SK-N-SH treated with all-trans-retinoic acid at 6 μM for 48 hours (cell line): ENCODE data around the gene ARL5A.
A peak's percentile ranks its signal among the peaks of the same experiment; 100 is the strongest.

Source experiments
- ATAC-seq: fragments of 200-7000 bp; cut with Tn5 transposase; 3 replicates; pipeline ENCODE4 v1.9.1; 2020; ENCODE audit warnings: mild to moderate bottlenecking, moderate library complexity
- ARNTL ChIP-seq: fragments of 450-650 bp; formaldehyde crosslinking; IDR thresholded peaks from 2 replicates; pipeline ENCODE4 v1.5.0; 2020; ENCODE audit warnings: low read depth, mild to moderate bottlenecking, moderate library complexity, borderline replicate concordance
- BACH2 ChIP-seq: fragments of 250-450 bp; sonication (Bioruptor Pico); IDR thresholded peaks from 2 replicates; pipeline ENCODE4 v1.9.0; 2021; ENCODE audit warnings: mild to moderate bottlenecking, borderline replicate concordance
- CREB5 ChIP-seq: fragments of 250-450 bp; sonication (Bioruptor Pico); IDR thresholded peaks from 2 replicates; pipeline ENCODE4 v1.5.1; 2020; ENCODE audit warnings: low read depth, mild to moderate bottlenecking, moderate library complexity
- CSDC2 ChIP-seq: fragments of 250-450 bp; sonication (Bioruptor Pico); IDR thresholded peaks from 2 replicates; pipeline ENCODE4 v1.5.0; 2020; ENCODE audit warnings: mild to moderate bottlenecking, moderate library complexity
- CSRNP3 ChIP-seq: fragments of 250-450 bp; sonication (Bioruptor Pico); IDR thresholded peaks from 2 replicates; pipeline ENCODE4 v1.5.1; 2021; ENCODE audit warnings: mild to moderate bottlenecking, moderate library complexity
- GLIS3 ChIP-seq: fragments of 250-450 bp; sonication (Bioruptor Pico); IDR thresholded peaks from 2 replicates; pipeline ENCODE4 v1.5.0; 2020; ENCODE audit warnings: mild to moderate bottlenecking, moderate library complexity
- ISL1 ChIP-seq: fragments of 250-450 bp; sonication (Bioruptor Pico); IDR thresholded peaks from 2 replicates; pipeline ENCODE4 v2.1.2; 2022; ENCODE audit warnings: mild to moderate bottlenecking, moderate library complexity
- OSR1 ChIP-seq: fragments of 250-450 bp; sonication (Bioruptor Pico); IDR thresholded peaks from 2 replicates; pipeline ENCODE4 v1.8.0; 2022; ENCODE audit warnings: moderate library complexity, mild to moderate bottlenecking, inconsistent platforms
- PATZ1 ChIP-seq: fragments of 250-450 bp; sonication (Bioruptor Pico); IDR thresholded peaks from 2 replicates; pipeline ENCODE4 v1.8.0; 2020; ENCODE audit warnings: mild to moderate bottlenecking, moderate library complexity, borderline replicate concordance
- POU6F1 ChIP-seq: fragments of 250-450 bp; sonication (Bioruptor Pico); IDR thresholded peaks from 2 replicates; pipeline ENCODE4 v1.8.0; 2021; ENCODE audit warnings: low read depth, mild to moderate bottlenecking, moderate library complexity, borderline replicate concordance
- RARB ChIP-seq: fragments of 250-450 bp; sonication (Bioruptor Pico); IDR thresholded peaks from 2 replicates; pipeline ENCODE4 v1.8.0; 2021; ENCODE audit warnings: mild to moderate bottlenecking, moderate library complexity
- TSHZ2 ChIP-seq: fragments of 250-450 bp; sonication (Bioruptor Pico); IDR thresholded peaks from 2 replicates; pipeline ENCODE4 v1.5.0; 2020; ENCODE audit warnings: mild to moderate bottlenecking, moderate library complexity
- ZNF70 ChIP-seq: fragments of 450-650 bp; formaldehyde crosslinking; IDR thresholded peaks from 2 replicates; pipeline ENCODE4 v1.5.0; 2020; ENCODE audit warnings: mild to moderate bottlenecking, moderate library complexity
- ZNF8 ChIP-seq: fragments of 450-650 bp; formaldehyde crosslinking; IDR thresholded peaks from 2 replicates; pipeline ENCODE4 v1.5.0; 2020; ENCODE audit warnings: mild to moderate bottlenecking, moderate library complexity

ARL5A gene

GRCh38 chr2:151827564-151828142, 568 bp downstream of the ARL5A start:
- peak; percentile 40 for ATAC-seq
- TF ChIP-seq ISL1 (CRISPR knock-in tag), result no peak
- TF ChIP-seq PATZ1 (CRISPR knock-in tag), result 0 out of 2 replicates have a peak, but pooled peaks have one; percentile 40

GRCh38 chr2:151826737-151827157, 1.5 kb downstream of the ARL5A start:
- TF ChIP-seq OSR1 (CRISPR knock-in tag), result no peak
- no peak for ATAC-seq

- ATAC-seq, result no peak
- no peak for TF ChIP-seq ARNTL
- no peak for TF ChIP-seq CSRNP3 (CRISPR knock-in tag)
- no peak for TF ChIP-seq RARB (CRISPR knock-in tag)
- TF ChIP-seq TSHZ2 (CRISPR knock-in tag), result no peak
- TF ChIP-seq CREB5, result no peak
- no peak for TF ChIP-seq ZNF8 (CRISPR knock-in tag)
- TF ChIP-seq POU6F1 (CRISPR knock-in tag), result no peak
- no peak for TF ChIP-seq ZNF70
- no peak for TF ChIP-seq GLIS3 (CRISPR knock-in tag)
- TF ChIP-seq CSDC2 (CRISPR knock-in tag), result no peak
- TF ChIP-seq PATZ1 (CRISPR knock-in tag), result no peak
- no peak for TF ChIP-seq BACH2 (CRISPR knock-in tag)
Observed at GRCh38 chr2:151824886-151825285, 3.3 kb downstream of the ARL5A start.

- TF ChIP-seq PATZ1 (CRISPR knock-in tag) (no peak), RARB (CRISPR knock-in tag) (no peak)
- ATAC-seq, result no peak
Observed at GRCh38 chr2:151823651-151824050, 4.6 kb downstream of the ARL5A start.
